Measurements from ENCODE around the gene MSL3B.
"Not testable (repeated sequence)": the region's sequence is repeated elsewhere in the genome, so short reads cannot be mapped to it uniquely, and the experiment has no call there.

MSL3B gene

DNA sequence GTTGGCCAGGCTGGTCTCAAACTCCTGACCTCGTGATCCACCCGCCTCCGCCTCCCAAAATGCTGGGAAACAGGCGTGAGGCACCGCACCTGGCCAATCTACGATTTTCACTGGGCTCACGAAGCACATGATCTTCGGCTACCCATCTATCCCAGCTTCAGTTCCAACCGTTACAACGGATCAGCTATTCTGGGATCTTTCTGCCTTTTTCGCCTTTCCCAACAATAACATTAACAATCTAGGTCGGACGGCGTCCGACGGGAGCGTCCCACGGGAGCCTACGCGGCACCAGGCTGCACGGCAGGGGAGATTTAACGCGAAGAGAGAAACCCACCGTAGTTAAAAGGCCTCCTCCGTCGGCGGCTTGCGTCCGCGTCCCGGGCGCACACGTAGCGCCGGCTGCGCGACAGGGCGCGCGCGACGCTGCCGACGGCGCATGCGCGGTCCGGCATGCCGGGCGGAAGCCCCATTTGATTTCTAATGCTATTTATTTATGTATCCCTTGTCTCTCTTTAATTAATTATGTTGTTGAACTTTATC is at the start of gene MSL3B:
Gene MSL3B (minus strand): TSS at position 394 of the 540 bp plus-strand sequence.
- no peak within 1 kb of the TSS for H3K27ac ChIP-seq (ENCODE audit: low read length)
- H3K4me1 ChIP-seq (ENCODE audit: control insufficient read depth, insufficient read depth, low read length): no peaks in the 10 kb centered on the region
- DNase-seq (ENCODE audit: low read depth, low spot score): no peak

DNA sequence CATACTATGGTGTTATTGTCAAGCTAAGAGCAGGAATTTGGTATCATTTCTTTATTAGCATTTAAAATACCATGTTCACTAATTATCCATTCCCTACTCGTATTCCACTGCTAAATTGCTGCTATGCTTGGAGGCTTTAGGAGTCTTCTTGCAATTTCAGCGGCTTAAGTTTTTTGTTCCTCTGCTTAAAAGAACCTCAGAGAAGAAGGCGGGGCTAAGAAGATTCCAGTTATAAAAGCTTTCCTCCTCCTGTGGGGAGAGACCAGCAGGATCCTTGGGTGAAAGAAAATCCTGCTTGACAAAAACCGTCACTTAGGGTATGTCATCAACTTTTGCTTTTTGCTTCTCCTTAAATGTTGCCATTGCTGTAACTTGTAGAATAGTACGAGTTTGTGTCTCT is 48.9 kb upstream of the MSL3B start, which contains the start of gene TRPM8:
Gene TRPM8 (plus strand): TSS at position 258 of the 400 bp plus-strand sequence. CDS start 9,165 bp downstream, outside the sequence.
- H3K27me3 ChIP-seq (ENCODE audit: control insufficient read depth, insufficient read depth, low read length): no peaks in the 10 kb centered on the region
- no CpG with 5 or more reads among the region's 5 CpGs for WGBS (ENCODE audit: insufficient coverage, insufficient read length)
- no peak within 1 kb of the TSS for H3K4me3 ChIP-seq (ENCODE audit: low read length)
- no peaks in the 10 kb centered on the region for H3K9me3 ChIP-seq (ENCODE audit: control insufficient read depth, insufficient read depth, low read length)
- no peaks in the 10 kb centered on the region for H3K36me3 ChIP-seq (ENCODE audit: control insufficient read depth, insufficient read depth, low read length)
- no peak within 1 kb of the TSS for H3K27ac ChIP-seq (ENCODE audit: low read length)
- DNase-seq (ENCODE audit: low read depth, low spot score): no peak
- no peaks in the 10 kb centered on the region for H3K4me1 ChIP-seq (ENCODE audit: control insufficient read depth, insufficient read depth, low read length)

More for the DNA sequence above, at the start of gene MSL3B:
- H3K4me3 ChIP-seq (ENCODE audit: low read length): peak within 1 kb of the TSS; percentile 99
- H3K27me3 ChIP-seq (ENCODE audit: control insufficient read depth, insufficient read depth, low read length): no peaks in the 10 kb centered on the region
- WGBS (ENCODE audit: insufficient coverage, insufficient read length): no CpG with 5 or more reads among the region's 50 CpGs
- H3K9me3 ChIP-seq (ENCODE audit: control insufficient read depth, insufficient read depth, low read length): no peaks in the 10 kb centered on the region
- peaks cover 9% of the 10 kb centered on the region for H3K36me3 ChIP-seq (ENCODE audit: control insufficient read depth, insufficient read depth, low read length)

DNA sequence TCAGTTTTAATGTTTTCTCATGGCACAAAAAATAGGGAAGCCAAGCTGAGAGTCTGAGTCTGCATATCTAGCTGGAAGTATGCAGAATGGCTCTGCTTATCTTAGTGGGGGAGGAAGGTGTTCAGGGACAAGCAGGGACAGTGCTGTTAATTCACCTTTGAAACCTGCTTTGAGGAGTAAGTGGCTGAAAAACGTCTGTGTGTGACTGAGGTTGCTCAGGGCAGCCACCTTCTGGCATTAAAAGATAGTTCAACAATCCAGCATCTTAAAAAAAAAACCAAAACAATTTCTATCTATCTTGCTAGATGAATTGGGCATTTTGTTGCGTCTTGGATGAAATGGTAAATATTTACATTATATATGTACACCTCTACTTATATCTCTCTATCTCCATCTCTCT is 46.9 kb upstream of the MSL3B start:
- no CpG with 5 or more reads among the region's 2 CpGs for WGBS (ENCODE audit: insufficient coverage, insufficient read length)
- H3K27ac ChIP-seq (ENCODE audit: low read length): no peak overlapping the region
- H3K4me3 ChIP-seq (ENCODE audit: low read length): no peak overlapping the region
- H3K36me3 ChIP-seq (ENCODE audit: control insufficient read depth, insufficient read depth, low read length): no peaks in the 10 kb centered on the region
- no peaks in the 10 kb centered on the region for H3K9me3 ChIP-seq (ENCODE audit: control insufficient read depth, insufficient read depth, low read length)
- DNase-seq (ENCODE audit: low read depth, low spot score): no peak
- no peaks in the 10 kb centered on the region for H3K4me1 ChIP-seq (ENCODE audit: control insufficient read depth, insufficient read depth, low read length)
- H3K27me3 ChIP-seq (ENCODE audit: control insufficient read depth, insufficient read depth, low read length): no peaks in the 10 kb centered on the region

DNA sequence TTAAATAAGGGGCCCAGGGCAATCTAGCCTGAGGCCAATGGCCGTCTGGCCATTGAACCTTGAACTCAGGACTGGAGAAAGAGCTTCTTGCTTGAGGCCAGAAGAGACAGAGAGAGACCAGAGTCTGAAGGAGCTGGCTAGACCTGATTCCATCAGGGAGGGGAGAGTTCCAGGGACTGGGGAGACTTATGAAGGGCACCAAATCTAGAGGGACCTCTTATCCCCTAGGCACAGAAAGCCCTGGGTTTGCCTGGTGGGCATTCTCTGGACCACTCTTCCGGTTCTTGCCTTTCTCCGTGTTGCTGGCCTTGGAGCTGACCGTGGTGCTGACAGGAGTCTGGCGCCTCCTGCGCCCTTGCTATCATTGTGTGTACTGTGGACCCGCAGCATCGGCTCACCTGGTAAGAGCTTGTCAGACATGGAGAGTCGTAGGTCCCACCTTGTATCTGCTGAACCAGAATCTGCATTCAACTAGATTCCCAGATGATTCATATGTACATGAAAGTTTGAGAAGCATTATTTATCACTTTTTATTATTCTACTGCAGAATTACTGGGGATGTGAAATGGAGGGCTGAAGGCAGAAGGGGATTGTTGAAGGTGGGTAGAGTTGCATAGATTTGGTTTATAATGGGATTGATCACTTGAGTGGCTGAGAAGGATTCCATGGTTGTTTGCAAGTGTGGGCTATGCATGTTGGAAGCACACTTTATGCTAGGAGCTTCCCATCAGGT is 44.7 kb upstream of the MSL3B start:
- Histone ChIP-seq H3K9me3 (ENCODE audit: control insufficient read depth, insufficient read depth, low read length) (no peaks in the 10 kb centered on the region; the same call in 1 of the 2 replicates), H3K4me3 (ENCODE audit: low read length) (no peak overlapping the region), H3K27me3 (ENCODE audit: control insufficient read depth, insufficient read depth, low read length) (no peaks in the 10 kb centered on the region), H3K27ac (ENCODE audit: low read length) (no peak overlapping the region), H3K4me1 (ENCODE audit: control insufficient read depth, insufficient read depth, low read length) (no peaks in the 10 kb centered on the region), H3K36me3 (ENCODE audit: control insufficient read depth, insufficient read depth, low read length) (no peaks in the 10 kb centered on the region)
- DNase-seq (ENCODE audit: low read depth, low spot score): peak; percentile 41
- no CpG with 5 or more reads among the region's 9 CpGs for WGBS (ENCODE audit: insufficient coverage, insufficient read length)

DNA sequence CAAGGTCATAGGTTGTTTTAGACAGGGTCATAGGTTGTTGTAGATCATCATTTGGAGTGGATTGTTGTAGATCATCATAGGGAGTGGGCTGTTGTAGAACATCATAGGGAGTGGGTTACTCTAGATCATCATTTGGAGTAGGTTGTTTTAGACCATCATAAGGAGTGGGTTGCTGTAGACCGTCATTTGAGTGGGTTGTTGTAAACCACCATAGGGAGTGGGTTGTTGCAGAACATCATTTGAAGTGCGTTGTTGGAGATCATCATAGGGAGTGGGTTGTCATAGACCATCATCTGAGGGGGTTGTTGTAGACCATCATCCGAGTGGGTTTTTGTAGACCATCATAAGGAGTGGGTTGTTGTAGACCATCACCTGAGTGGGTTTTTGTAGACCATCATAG is 39.4 kb upstream of the MSL3B start:
- Histone ChIP-seq H3K27ac (ENCODE audit: low read length) (no peak overlapping the region), H3K27me3 (ENCODE audit: control insufficient read depth, insufficient read depth, low read length) (no peaks in the 10 kb centered on the region), H3K4me1 (ENCODE audit: control insufficient read depth, insufficient read depth, low read length) (no peaks in the 10 kb centered on the region), H3K9me3 (ENCODE audit: control insufficient read depth, insufficient read depth, low read length) (no peaks in the 10 kb centered on the region; the same call in 1 of the 2 replicates), H3K4me3 (ENCODE audit: low read length) (no peak overlapping the region), H3K36me3 (ENCODE audit: control insufficient read depth, insufficient read depth, low read length) (no peaks in the 10 kb centered on the region)
- no CpG with 5 or more reads among the region's 3 CpGs for WGBS (ENCODE audit: insufficient coverage, insufficient read length)
- no peak for DNase-seq (ENCODE audit: low read depth, low spot score)

DNA sequence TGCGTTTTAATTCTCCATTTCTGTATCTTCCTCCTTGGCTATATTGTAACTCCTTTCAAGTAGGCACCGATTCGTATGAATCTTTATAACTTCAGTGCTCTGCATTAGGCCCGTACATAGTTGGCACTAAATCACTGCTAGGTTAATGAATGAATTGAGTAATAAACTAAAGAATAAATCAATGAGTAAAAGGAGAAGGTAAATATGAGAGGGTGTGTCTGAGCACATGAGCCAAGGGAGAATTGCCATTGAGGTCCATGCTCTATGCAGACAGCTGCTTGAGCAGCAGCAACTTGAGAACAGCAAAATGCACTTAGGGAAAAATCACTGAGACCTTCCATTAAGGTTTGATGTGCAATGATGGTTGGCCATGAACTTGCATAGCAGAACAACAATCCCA is 37.8 kb upstream of the MSL3B start:
- no peak for DNase-seq (ENCODE audit: low read depth, low spot score)
- Histone ChIP-seq H3K4me3 (ENCODE audit: low read length) (no peak overlapping the region), H3K27me3 (ENCODE audit: control insufficient read depth, insufficient read depth, low read length) (no peaks in the 10 kb centered on the region), H3K36me3 (ENCODE audit: control insufficient read depth, insufficient read depth, low read length) (no peaks in the 10 kb centered on the region), H3K9me3 (ENCODE audit: control insufficient read depth, insufficient read depth, low read length) (no peaks in the 10 kb centered on the region; the same call in 1 of the 2 replicates), H3K27ac (ENCODE audit: low read length) (no peak overlapping the region), H3K4me1 (ENCODE audit: control insufficient read depth, insufficient read depth, low read length) (no peaks in the 10 kb centered on the region)
- no CpG with 5 or more reads among the region's 4 CpGs for WGBS (ENCODE audit: insufficient coverage, insufficient read length)

DNA sequence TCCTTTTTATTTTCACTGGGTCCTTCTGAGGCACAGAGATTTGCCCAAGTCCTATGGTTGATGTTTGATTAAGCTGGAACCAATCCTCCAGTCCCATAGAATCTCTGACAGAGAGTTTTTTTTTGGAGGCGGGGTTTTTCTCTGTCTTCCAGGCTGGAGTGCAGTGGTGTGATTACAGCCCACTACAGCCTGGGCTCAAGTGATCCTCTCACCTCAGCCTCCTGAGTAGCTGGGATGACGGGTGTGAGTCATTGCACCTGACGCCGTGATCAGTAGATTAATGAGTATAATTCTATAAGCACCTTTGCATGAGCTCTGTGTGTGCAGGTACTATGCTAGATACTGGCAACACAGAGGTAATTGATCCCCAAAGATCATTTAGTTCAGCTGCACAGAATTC is 33.7 kb upstream of the MSL3B start:
- no peak for DNase-seq (ENCODE audit: low read depth, low spot score)
- H3K4me1 ChIP-seq (ENCODE audit: control insufficient read depth, insufficient read depth, low read length): no peaks in the 10 kb centered on the region
- WGBS (ENCODE audit: insufficient coverage, insufficient read length): no CpG with 5 or more reads among the region's 4 CpGs
- no peaks in the 10 kb centered on the region for H3K27me3 ChIP-seq (ENCODE audit: control insufficient read depth, insufficient read depth, low read length)
- H3K27ac ChIP-seq (ENCODE audit: low read length): no peak overlapping the region
- no peak overlapping the region for H3K4me3 ChIP-seq (ENCODE audit: low read length)
- no peaks in the 10 kb centered on the region for H3K36me3 ChIP-seq (ENCODE audit: control insufficient read depth, insufficient read depth, low read length)
- H3K9me3 ChIP-seq (ENCODE audit: control insufficient read depth, insufficient read depth, low read length): no peaks in the 10 kb centered on the region

DNA sequence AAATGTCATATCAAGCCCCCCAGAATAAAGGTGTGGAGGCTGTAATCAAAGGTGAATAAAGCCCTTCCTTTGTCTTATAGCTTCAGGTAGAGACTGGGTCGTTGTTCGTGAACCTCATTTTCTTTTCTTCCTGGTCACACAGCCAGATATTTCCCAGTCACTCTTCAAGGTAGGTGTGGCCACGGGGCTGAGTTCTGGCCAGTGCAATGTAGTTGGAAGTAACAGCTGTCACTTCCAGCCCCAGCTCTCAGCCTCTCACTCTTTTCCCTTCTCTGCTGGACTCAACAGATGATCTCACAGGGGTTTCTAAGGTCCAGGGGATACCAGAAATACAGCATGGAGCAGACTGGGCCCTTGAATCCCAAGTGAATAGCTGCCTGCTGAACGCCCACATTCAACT is 33.2 kb upstream of the MSL3B start:
- no CpG with 5 or more reads among the region's 4 CpGs for WGBS (ENCODE audit: insufficient coverage, insufficient read length)
- H3K27me3 ChIP-seq (ENCODE audit: control insufficient read depth, insufficient read depth, low read length): no peaks in the 10 kb centered on the region
- no peaks in the 10 kb centered on the region for H3K36me3 ChIP-seq (ENCODE audit: control insufficient read depth, insufficient read depth, low read length)

DNA sequence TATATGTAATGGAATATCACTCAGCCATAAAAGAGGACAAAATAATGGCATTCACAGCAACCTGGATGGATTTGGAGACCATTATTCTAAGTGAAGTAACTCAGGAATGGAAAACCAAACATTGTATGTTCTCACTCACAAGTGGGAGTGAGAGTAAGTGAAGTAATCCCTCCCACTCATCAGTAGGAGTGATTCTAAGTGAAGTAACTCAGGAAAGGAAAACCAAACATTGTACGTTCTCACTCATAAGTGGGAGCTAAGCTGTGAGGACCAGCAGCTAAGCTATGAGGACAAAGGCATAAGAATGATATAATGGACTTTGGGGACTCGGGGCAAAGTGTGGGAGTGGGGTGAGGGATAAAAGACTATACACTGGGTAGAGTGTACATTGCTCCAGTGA is 28.1 kb upstream of the MSL3B start:
- H3K9me3 ChIP-seq (ENCODE audit: control insufficient read depth, insufficient read depth, low read length); H3K36me3 ChIP-seq (ENCODE audit: control insufficient read depth, insufficient read depth, low read length); H3K4me1 ChIP-seq (ENCODE audit: control insufficient read depth, insufficient read depth, low read length); H3K27me3 ChIP-seq (ENCODE audit: control insufficient read depth, insufficient read depth, low read length); H3K4me3 ChIP-seq (ENCODE audit: low read length); DNase-seq (ENCODE audit: low read depth, low spot score); H3K27ac ChIP-seq (ENCODE audit: low read length): not testable (repeated sequence)
- WGBS (ENCODE audit: insufficient coverage, insufficient read length): no CpG with 5 or more reads among the region's 2 CpGs

More for the DNA sequence above, 33.2 kb upstream of the MSL3B start:
- no peak for DNase-seq (ENCODE audit: low read depth, low spot score)
- no peaks in the 10 kb centered on the region for H3K4me1 ChIP-seq (ENCODE audit: control insufficient read depth, insufficient read depth, low read length)
- no peak overlapping the region for H3K4me3 ChIP-seq (ENCODE audit: low read length)
- no peaks in the 10 kb centered on the region for H3K9me3 ChIP-seq (ENCODE audit: control insufficient read depth, insufficient read depth, low read length)
- H3K27ac ChIP-seq (ENCODE audit: low read length): no peak overlapping the region

DNA sequence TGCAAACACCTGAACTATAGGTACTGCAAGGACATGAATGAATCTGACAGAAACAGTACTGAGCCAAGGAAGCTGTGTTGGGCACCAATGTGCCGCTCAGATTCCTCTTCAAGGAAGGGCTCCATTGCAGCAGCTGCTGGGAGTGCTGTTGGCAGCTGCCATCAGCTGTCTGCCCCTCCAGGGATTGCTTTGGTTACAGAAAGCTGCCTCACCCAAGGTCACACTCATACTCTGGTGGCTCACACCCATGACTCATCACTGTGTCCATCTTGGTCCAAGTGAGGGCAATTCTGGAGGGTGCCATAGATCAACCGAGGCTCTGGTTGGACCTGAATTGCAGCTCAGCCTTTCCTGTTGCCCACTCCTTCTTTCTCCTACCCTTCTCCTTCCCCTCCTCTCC is 24.6 kb upstream of the MSL3B start:
- H3K36me3 ChIP-seq (ENCODE audit: control insufficient read depth, insufficient read depth, low read length): no peaks in the 10 kb centered on the region
- WGBS (ENCODE audit: insufficient coverage, insufficient read length): no CpG with 5 or more reads among the region's 2 CpGs
- no peak for DNase-seq (ENCODE audit: low read depth, low spot score)
- no peaks in the 10 kb centered on the region for H3K27me3 ChIP-seq (ENCODE audit: control insufficient read depth, insufficient read depth, low read length)
- no peaks in the 10 kb centered on the region for H3K9me3 ChIP-seq (ENCODE audit: control insufficient read depth, insufficient read depth, low read length)
- H3K4me1 ChIP-seq (ENCODE audit: control insufficient read depth, insufficient read depth, low read length): no peaks in the 10 kb centered on the region
- no peak overlapping the region for H3K27ac ChIP-seq (ENCODE audit: low read length)
- no peak overlapping the region for H3K4me3 ChIP-seq (ENCODE audit: low read length)

DNA sequence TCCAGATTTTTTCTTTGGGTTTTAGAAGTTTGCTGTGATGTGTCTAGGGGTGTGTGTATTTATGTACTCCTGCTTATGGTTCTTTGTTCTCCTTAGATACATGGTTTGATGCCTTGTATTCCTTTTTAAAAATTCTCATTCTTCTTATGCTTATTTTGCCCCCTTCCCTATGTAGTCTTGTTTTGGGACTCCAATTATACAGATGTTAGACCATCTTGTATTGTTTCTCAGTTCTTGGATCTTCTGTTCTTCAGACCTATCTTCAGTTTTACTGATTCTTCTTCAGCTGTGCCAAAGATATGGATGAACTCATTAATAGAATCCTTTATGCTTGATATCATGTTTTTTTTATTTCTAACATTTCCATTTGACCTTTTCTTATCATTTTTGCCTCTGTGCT is 14.2 kb upstream of the MSL3B start:
- Histone ChIP-seq H3K36me3 (ENCODE audit: control insufficient read depth, insufficient read depth, low read length) (no peaks in the 10 kb centered on the region), H3K27me3 (ENCODE audit: control insufficient read depth, insufficient read depth, low read length) (no peaks in the 10 kb centered on the region), H3K4me3 (ENCODE audit: low read length) (no peak overlapping the region), H3K9me3 (ENCODE audit: control insufficient read depth, insufficient read depth, low read length) (no peaks in the 10 kb centered on the region), H3K4me1 (ENCODE audit: control insufficient read depth, insufficient read depth, low read length) (no peaks in the 10 kb centered on the region), H3K27ac (ENCODE audit: low read length) (no peak overlapping the region)
- no peak for DNase-seq (ENCODE audit: low read depth, low spot score)
